HEK293 (cell line): Measurements from ENCODE around the gene PHF12.

ENCODE experiments used
- CTCF ChIA-PET: fragments of 350-600 bp; formaldehyde crosslinking; extraction: SDS; loops from one replicate; lab custom pipeline; 2021; ENCODE audit warnings: antibody characterized with exemption; lab: Yijun Ruan, JAX
- POLR2A ChIA-PET: fragments of 300-600 bp; formaldehyde crosslinking; extraction: SDS; loops from one replicate; lab custom pipeline; 2020; ENCODE audit warnings: antibody characterized with exemption, inconsistent platforms; lab: Yijun Ruan, JAX
- H3K27ac ChIP-seq: fragments of 200-500 bp; sonication (Bioruptor generic); 2 replicates; pipeline ENCODE4 v1.5.1; 2014; ENCODE audit warnings: low read depth, low read length, control low read depth, inconsistent platforms; ENCODE audit errors: extremely low read depth
- H3K36me3 ChIP-seq, 2 experiments: fragments of 200-500 bp in 1 of 2; sonication (Bioruptor generic) in 1 of 2; 1 replicate in 1 of 2; 2 replicates in 1 of 2; pipeline ENCODE4 v1.5.1; 2014 to 2017; ENCODE audit warnings: inconsistent platforms in 2 of 2, low read length in 2 of 2; ENCODE audit not compliant: control insufficient read depth in 2 of 2, insufficient read depth in 1 of 2
- H3K4me1 ChIP-seq: fragments of 200-500 bp; sonication (Bioruptor generic); 2 replicates; pipeline ENCODE4 v1.5.1; 2014; ENCODE audit warnings: mild to moderate bottlenecking, low read length, inconsistent platforms; ENCODE audit not compliant: control insufficient read depth, insufficient read depth
- H3K4me3 ChIP-seq: 2 replicates; pipeline ENCODE4 v1.5.1; 2011; ENCODE audit warnings: low read depth, mild to moderate bottlenecking, control low read depth, low read length, moderate library complexity
- H3K9me3 ChIP-seq: fragments of 200-500 bp; sonication (Bioruptor generic); 2 replicates; pipeline ENCODE4 v1.5.1; 2014; ENCODE audit warnings: low read depth, low read length, inconsistent platforms; ENCODE audit not compliant: control insufficient read depth, insufficient read depth
- ATF2 ChIP-seq: fragments of 450-650 bp; formaldehyde crosslinking; IDR thresholded peaks from 2 replicates; pipeline ENCODE4 v1.5.1; 2016; ENCODE audit warnings: missing biosample characterization, missing genetic modification characterization, low read depth
- EGR2 ChIP-seq: fragments of 450-650 bp; formaldehyde crosslinking; IDR thresholded peaks from 2 replicates; pipeline ENCODE4 v1.5.1; 2016; ENCODE audit warnings: low read depth, missing biosample characterization, missing genetic modification characterization
- HIC1 ChIP-seq: fragments of 450-650 bp; formaldehyde crosslinking; IDR thresholded peaks from 2 replicates; pipeline ENCODE4 v1.5.1; 2016; ENCODE audit warnings: missing biosample characterization, missing genetic modification characterization
- KLF1 ChIP-seq: fragments of 450-650 bp; formaldehyde crosslinking; IDR thresholded peaks from 2 replicates; pipeline ENCODE4 v1.5.1; 2016; ENCODE audit warnings: missing biosample characterization, missing genetic modification characterization
- KLF9 ChIP-seq: fragments of 450-650 bp; formaldehyde crosslinking; IDR thresholded peaks from 2 replicates; pipeline ENCODE4 v1.5.1; 2016; ENCODE audit warnings: missing biosample characterization, missing genetic modification characterization, low read depth
- SETDB1 ChIP-seq: IDR thresholded peaks from one replicate; pipeline ENCODE4 v1.6.1; 2017; ENCODE audit warnings: mild to moderate bottlenecking, low read length, moderate library complexity, mixed read lengths; ENCODE audit not compliant: insufficient read length
- ZBTB21 ChIP-seq: fragments of 450-650 bp; formaldehyde crosslinking; IDR thresholded peaks from 2 replicates; pipeline ENCODE4 v1.5.1; 2017; ENCODE audit warnings: missing biosample characterization, missing genetic modification characterization
- ZNF146 ChIP-seq: fragments of 450-650 bp; formaldehyde crosslinking; IDR thresholded peaks from 2 replicates; pipeline ENCODE4 v1.5.1; 2016; ENCODE audit warnings: missing biosample characterization, missing genetic modification characterization
- ZNF148 ChIP-seq: fragments of 450-650 bp; formaldehyde crosslinking; IDR thresholded peaks from 2 replicates; pipeline ENCODE4 v1.5.0; 2017; ENCODE audit warnings: missing biosample characterization, missing genetic modification characterization, borderline replicate concordance
- ZNF174 ChIP-seq: fragments of 450-650 bp; formaldehyde crosslinking; IDR thresholded peaks from 2 replicates; pipeline ENCODE4 v1.5.0; 2017; ENCODE audit warnings: missing biosample characterization, mild to moderate bottlenecking, missing genetic modification characterization
- ZNF292 ChIP-seq: fragments of 450-650 bp; formaldehyde crosslinking; IDR thresholded peaks from 2 replicates; pipeline ENCODE4 v1.5.1; 2016; ENCODE audit warnings: low read depth, missing biosample characterization, missing genetic modification characterization, borderline replicate concordance
- ZNF354C ChIP-seq: fragments of 450-650 bp; formaldehyde crosslinking; IDR thresholded peaks from 2 replicates; pipeline ENCODE4 v1.5.1; 2016; ENCODE audit warnings: missing biosample characterization, missing genetic modification characterization, low read depth, borderline replicate concordance
- ZNF449 ChIP-seq: fragments of 450-650 bp; formaldehyde crosslinking; IDR thresholded peaks from 2 replicates; pipeline ENCODE4 v1.5.1; 2017; ENCODE audit warnings: missing biosample characterization, mild to moderate bottlenecking, missing genetic modification characterization, moderate library complexity
- ZNF560 ChIP-seq: fragments of 450-650 bp; formaldehyde crosslinking; IDR thresholded peaks from 2 replicates; pipeline ENCODE4 v1.5.1; 2017; ENCODE audit warnings: missing biosample characterization, missing genetic modification characterization, borderline replicate concordance
- ZNF600 ChIP-seq: fragments of 450-650 bp; formaldehyde crosslinking; IDR thresholded peaks from 2 replicates; pipeline ENCODE4 v1.5.1; 2016; ENCODE audit warnings: missing biosample characterization, missing genetic modification characterization
- ZNF76 ChIP-seq: fragments of 450-650 bp; formaldehyde crosslinking; IDR thresholded peaks from 2 replicates; pipeline ENCODE4; 2016; ENCODE audit warnings: low read depth, missing biosample characterization, missing genetic modification characterization, borderline replicate concordance
- ZNF843 ChIP-seq: fragments of 450-650 bp; formaldehyde crosslinking; IDR thresholded peaks from 2 replicates; pipeline ENCODE4 v1.5.1; 2016; ENCODE audit warnings: missing biosample characterization, missing genetic modification characterization
- ZSCAN5A ChIP-seq: fragments of 450-650 bp; formaldehyde crosslinking; IDR thresholded peaks from 2 replicates; pipeline ENCODE4 v1.5.1; 2016; ENCODE audit warnings: missing biosample characterization, missing genetic modification characterization

PHF12 gene

GRCh38 chr17:28907709-28908475, 43.4 kb downstream of the PHF12 start (continued):
- no peak for TF ChIP-seq ZNF148
- no peak for TF ChIP-seq ZNF146
- TF ChIP-seq HIC1 (tag by site-specific recombination): no peak
- no peak for TF ChIP-seq ZNF560 (tag by site-specific recombination)
- no peak for TF ChIP-seq ZNF174 (tag by site-specific recombination)
- TF ChIP-seq ZNF354C (tag by site-specific recombination): no peak
- TF ChIP-seq SETDB1: no peak
- no peak for TF ChIP-seq ZSCAN5A (tag by site-specific recombination)
- no peak for TF ChIP-seq ATF2

GRCh38 chr17:28906706-28907438, 44.4 kb downstream of the PHF12 start:
- no peaks in the 10 kb centered on the region for H3K9me3 ChIP-seq
- no peaks in the 10 kb centered on the region for H3K4me1 ChIP-seq
- ChIA-PET CTCF (interaction anchor here (0.8 to 18.6 kb wide), 7 partner anchors 8 to 143 kb away, joined by 3 to 142 read pairs (median 6); partner anchors contain the start of gene FLOT2), POLR2A (interaction anchor here (0.6 to 1.8 kb wide), 4 partner anchors 9 to 164 kb away, joined by 3 to 7 read pairs (median 4); partner anchors contain the start of genes FAM222B, FLOT2 and PHF12)
- H3K36me3 ChIP-seq: peaks cover 35 to 66% of the 10 kb centered on the region in 2 experiments
- H3K4me3 ChIP-seq: no peak overlapping the region
- no peak for TF ChIP-seq ZBTB21 (tag by site-specific recombination)
- TF ChIP-seq ZNF292 (tag by site-specific recombination): no peak
- no peak for TF ChIP-seq ZNF600
- no peak for TF ChIP-seq ZNF76
- peak; percentile 52 for TF ChIP-seq EGR2
- peak; percentile 57 for TF ChIP-seq KLF9
- 0 out of 2 replicates have a peak, but pooled peaks have one; percentile 1 for TF ChIP-seq ZNF449 (tag by site-specific recombination)
- TF ChIP-seq ZNF843: no peak
- TF ChIP-seq KLF1 (tag by site-specific recombination): peak; percentile 52; the same call in 1 of the 2 replicates
- H3K27ac ChIP-seq: no peak overlapping the region
